Measurements from ENCODE around the gene TTLL5. TPM values are rescaled to one million over a fixed set of nuclear protein-coding genes. Genes with fewer than 3 reads are reported as not detected.

The TTLL5 gene
- total and polyA plus RNA-seq, 10 of the 15 experiments (the other 5 are each of a cell fraction or from before 2014, with no cell fraction given), result 3.2 to 25.9 (median 13.8) TPM

DNA sequence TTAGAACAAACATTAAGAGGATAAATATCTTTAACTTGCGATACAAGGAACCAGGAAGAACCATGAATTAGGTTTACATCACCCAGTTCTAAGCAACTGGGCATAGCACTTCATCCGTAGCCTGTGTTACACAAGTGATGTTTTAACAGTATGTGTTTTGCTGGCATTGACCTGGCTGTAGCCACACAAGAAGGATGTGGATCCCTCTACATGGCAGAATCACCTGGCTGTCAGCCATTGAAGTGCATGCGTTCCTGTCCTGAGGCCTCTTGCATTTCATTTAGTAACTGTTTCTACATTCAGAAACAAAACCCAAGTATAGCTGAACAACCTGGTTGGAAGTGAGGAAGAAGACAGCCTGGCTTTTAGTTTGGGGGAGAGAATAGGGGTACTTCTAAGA is 248.6 kb downstream of the TTLL5 start:
- ChIA-PET POLR2A (no interaction called here), RAD21 (ENCODE audit: unreplicated experiment) (no interaction called here), SMC1A (ENCODE audit: uncharacterized antibody, unreplicated experiment) (interaction anchor here (5.6 to 5.8 kb wide), 2 partner anchors 70 to 200 kb away, joined by 63 to 190 read pairs; partner anchors contain the start of genes IFT43 and TGFB3), CTCF (interaction anchor here (5.9 to 14.3 kb wide), 2 partner anchors 71 to 199 kb away, joined by 100 to 390 read pairs; partner anchors contain the start of genes IFT43 and TGFB3)
- no TSS peak for BruUV-seq (replicated peaks)
- in situ Hi-C loops (cut with MboI) (loop anchor here (5.0 kb wide), 1 partner anchor 73 kb away; the partner anchor contains the start of gene TGFB3), intact Hi-C loops (cut with micrococcal nuclease; ENCODE audit: unreplicated experiment) (loop anchor here (10.0 kb wide), 2 partner anchors 195 to 475 kb away; no protein-coding TSS in a partner anchor)
- no peak for TF ChIP-seq TAF1 (IDR thresholded peaks at IDR 0.05; ENCODE audit: borderline replicate concordance, low read depth, low read length)
- no peak for TF ChIP-seq ZNF217 (IDR thresholded peaks at IDR 0.05)
- no peak for TF ChIP-seq NR2F1 (conservative IDR thresholded peaks at IDR 0.05)
- TF ChIP-seq DPF2 (IDR thresholded peaks at IDR 0.05), result no peak
- no peak for TF ChIP-seq RBBP5 (conservative IDR thresholded peaks at IDR 0.05)
- TF ChIP-seq, protein P1, sequence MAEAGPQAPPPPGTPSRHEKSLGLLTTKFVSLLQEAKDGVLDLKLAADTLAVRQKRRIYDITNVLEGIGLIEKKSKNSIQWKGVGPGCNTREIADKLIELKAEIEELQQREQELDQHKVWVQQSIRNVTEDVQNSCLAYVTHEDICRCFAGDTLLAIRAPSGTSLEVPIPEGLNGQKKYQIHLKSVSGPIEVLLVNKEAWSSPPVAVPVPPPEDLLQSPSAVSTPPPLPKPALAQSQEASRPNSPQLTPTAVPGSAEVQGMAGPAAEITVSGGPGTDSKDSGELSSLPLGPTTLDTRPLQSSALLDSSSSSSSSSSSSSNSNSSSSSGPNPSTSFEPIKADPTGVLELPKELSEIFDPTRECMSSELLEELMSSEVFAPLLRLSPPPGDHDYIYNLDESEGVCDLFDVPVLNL (IDR thresholded peaks at IDR 0.05; ENCODE audit: low read depth, low read length), result no peak
- no peak for TF ChIP-seq MAX (IDR thresholded peaks at IDR 0.05; ENCODE audit: low read depth, low read length)
- Histone ChIP-seq H3K36me3 (ENCODE audit: control insufficient read depth in 2 of 2, insufficient read depth in 2 of 2, low read length in 1 of 2) (no peaks in the 10 kb centered on the region), H2AFZ (ENCODE audit: control insufficient read depth, low read depth, low read length) (no peak overlapping the region), H3K9ac (ENCODE audit: control insufficient read depth, insufficient read depth, low read length) (no peak overlapping the region), H3K4me2 (ENCODE audit: control insufficient read depth, insufficient read depth) (no peak overlapping the region), H3K27me3 (replicated peaks in 1 of 2; ENCODE audit: control insufficient read depth in 2 of 2, insufficient read depth in 2 of 2, low read length in 1 of 2) (no peaks in the 10 kb centered on the region), H3K4me1 (ENCODE audit: control insufficient read depth, insufficient read depth, low read length) (no peaks in the 10 kb centered on the region), H4K20me1 (ENCODE audit: control insufficient read depth, insufficient read depth) (no peaks in the 10 kb centered on the region), H3K27ac (ENCODE audit: control insufficient read depth, insufficient read depth) (no peak overlapping the region), H3K4me3 (no peak overlapping the region), H3K79me2 (ENCODE audit: control insufficient read depth, insufficient read depth, low read length) (no peaks in the 10 kb centered on the region), H3K9me3 (replicated peaks; ENCODE audit: control insufficient read depth, insufficient read depth, low read length) (no peaks in the 10 kb centered on the region)
- DNase-seq (ENCODE audit: low read depth, low spot score) (no peak), ATAC-seq (no peak), FAIRE-seq (no peak)
- 69% methylated on average over 3 of the region's 3 CpGs for WGBS (ENCODE audit: insufficient coverage, insufficient replicate concordance, low lambda C conversion rate, missing lambda C conversion rate)
